Ishikawa (cell line): ENCODE data around the gene AGO3.

Experiments
- MAX ChIP-seq: IDR thresholded peaks from 2 replicates; pipeline ENCODE4 v1.6.1; 2012
- TAF1 ChIP-seq: IDR thresholded peaks from 2 replicates; pipeline ENCODE4 v1.6.1; 2012; ENCODE audit warnings: low read depth, mild to moderate bottlenecking

- TF ChIP-seq MAX (no peak), TAF1 (no peak)
Observed at GRCh38 chr1:36111151-36111550, 180.2 kb downstream of the AGO3 start.
